ENCODE measurements around the gene SRD5A2.

- TF ChIP-seq CTCF (IDR thresholded peaks at IDR 0.05) (no peak), POLR2A (IDR thresholded peaks at IDR 0.05) (no peak)
These were observed 5.5 kb upstream of the SRD5A2 start for GRCh38 chr2:31586230-31586629.
